A549 (cell line): ENCODE data around the gene MAP3K5.

Experiments
- CHD2 ChIP-seq: fragments of 150-350 bp; IDR thresholded peaks from 2 replicates; pipeline ENCODE4 v1.6.1; 2014; ENCODE audit warnings: low read length; ENCODE audit not compliant: partially characterized antibody
- EHMT2 ChIP-seq: fragments of 200-600 bp; sonication (generic); IDR thresholded peaks from 2 replicates; pipeline ENCODE4 v1.6.1; 2016; ENCODE audit warnings: antibody characterized with exemption, low read depth, mild to moderate bottlenecking, moderate library complexity
- EP300 ChIP-seq, 2 experiments: fragments of >200 bp; sonication (Bioruptor Twin); formaldehyde crosslinking; IDR thresholded peaks; 2 replicates in 1 of 2; 3 replicates in 1 of 2; pipeline ENCODE4 v1.6.1; 2016 to 2017
- GATA3 ChIP-seq: IDR thresholded peaks from 2 replicates; pipeline ENCODE4 v1.6.1; 2012; ENCODE audit warnings: borderline replicate concordance
- HDAC2 ChIP-seq: fragments of 200-600 bp; sonication (generic); IDR thresholded peaks from 2 replicates; pipeline ENCODE4 v1.6.1; 2016
- JUN ChIP-seq, 2 experiments: fragments of >200 bp; sonication (Bioruptor Twin); formaldehyde crosslinking; IDR thresholded peaks; 2 replicates in 1 of 2; 3 replicates in 1 of 2; pipeline ENCODE4 v1.6.1; 2016 to 2017
- JUNB ChIP-seq: fragments of >200 bp; sonication (Bioruptor Twin); formaldehyde crosslinking; IDR thresholded peaks from 2 replicates; pipeline ENCODE4 v1.6.1; 2016
- TF ChIP-seq, protein P1 (sequence below): fragments of >200 bp; sonication (Bioruptor Twin); formaldehyde crosslinking; IDR thresholded peaks from 3 replicates; pipeline ENCODE4 v1.5.1; 2016
- TF ChIP-seq, protein P2 (sequence below): IDR thresholded peaks from 2 replicates; pipeline ENCODE4 v1.6.1; 2012

DNA sequence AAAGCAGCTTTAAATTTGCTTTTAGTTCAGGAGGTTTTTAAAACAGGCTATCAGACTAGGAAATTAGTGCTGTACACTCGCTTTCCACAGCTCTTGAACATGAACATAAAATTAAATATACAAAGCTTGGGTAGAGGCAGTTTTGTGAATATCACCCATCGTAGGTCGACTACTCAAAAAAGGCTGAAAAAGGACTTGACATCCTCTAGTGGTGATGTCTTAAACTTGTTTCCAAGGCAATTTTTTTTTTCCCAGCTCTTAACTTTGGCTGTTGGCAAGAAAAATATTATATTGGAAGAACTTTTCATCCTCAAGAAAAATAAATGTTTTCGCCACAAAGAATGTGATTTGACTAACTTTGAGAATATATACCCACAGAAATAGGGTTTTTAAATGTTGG lies 244.9 kb downstream of the MAP3K5 start:
- no peak for TF ChIP-seq JUNB
- TF ChIP-seq, protein P1, sequence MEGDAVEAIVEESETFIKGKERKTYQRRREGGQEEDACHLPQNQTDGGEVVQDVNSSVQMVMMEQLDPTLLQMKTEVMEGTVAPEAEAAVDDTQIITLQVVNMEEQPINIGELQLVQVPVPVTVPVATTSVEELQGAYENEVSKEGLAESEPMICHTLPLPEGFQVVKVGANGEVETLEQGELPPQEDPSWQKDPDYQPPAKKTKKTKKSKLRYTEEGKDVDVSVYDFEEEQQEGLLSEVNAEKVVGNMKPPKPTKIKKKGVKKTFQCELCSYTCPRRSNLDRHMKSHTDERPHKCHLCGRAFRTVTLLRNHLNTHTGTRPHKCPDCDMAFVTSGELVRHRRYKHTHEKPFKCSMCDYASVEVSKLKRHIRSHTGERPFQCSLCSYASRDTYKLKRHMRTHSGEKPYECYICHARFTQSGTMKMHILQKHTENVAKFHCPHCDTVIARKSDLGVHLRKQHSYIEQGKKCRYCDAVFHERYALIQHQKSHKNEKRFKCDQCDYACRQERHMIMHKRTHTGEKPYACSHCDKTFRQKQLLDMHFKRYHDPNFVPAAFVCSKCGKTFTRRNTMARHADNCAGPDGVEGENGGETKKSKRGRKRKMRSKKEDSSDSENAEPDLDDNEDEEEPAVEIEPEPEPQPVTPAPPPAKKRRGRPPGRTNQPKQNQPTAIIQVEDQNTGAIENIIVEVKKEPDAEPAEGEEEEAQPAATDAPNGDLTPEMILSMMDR: peak; percentile 68
- TF ChIP-seq, protein P2, sequence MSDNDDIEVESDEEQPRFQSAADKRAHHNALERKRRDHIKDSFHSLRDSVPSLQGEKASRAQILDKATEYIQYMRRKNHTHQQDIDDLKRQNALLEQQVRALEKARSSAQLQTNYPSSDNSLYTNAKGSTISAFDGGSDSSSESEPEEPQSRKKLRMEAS: no peak
- TF ChIP-seq CHD2: no peak
- no peak for TF ChIP-seq EHMT2
- TF ChIP-seq HDAC2: no peak
- TF ChIP-seq EP300 (IDR thresholded peaks at IDR 0.05): no peak
- TF ChIP-seq GATA3: no peak
- TF ChIP-seq JUN (IDR thresholded peaks at IDR 0.05): no peak
